ENCODE data around the gene ATP2B1.

ATP2B1 gene

GRCh38 chr12:89649139-89649538 is 59.5 kb downstream of the ATP2B1 start:
- Histone ChIP-seq H3F3A (ENCODE audit: low read depth) (no peaks in the 10 kb centered on the region), H3K9ac (ENCODE audit: low read depth, low read length, poor library complexity, severe bottlenecking) (no peak overlapping the region), H2AFZ (ENCODE audit: low read length) (no peak overlapping the region), H3K79me2 (ENCODE audit: insufficient read depth, low read length) (no peaks in the 10 kb centered on the region), H3K4me3 (ENCODE audit: low read length, poor library complexity, severe bottlenecking) (no peak overlapping the region), H3K36me3 (ENCODE audit: insufficient read depth, low read length) (peaks cover 10% of the 10 kb centered on the region; the same call in 1 of the 2 replicates), H3K9me2 (replicated peaks; ENCODE audit: low read depth, low read length) (no peaks in the 10 kb centered on the region), H3K4me2 (ENCODE audit: low read depth, low read length, poor library complexity, severe bottlenecking) (no peak overlapping the region), H3K27me3 (ENCODE audit: insufficient read depth, low read length, poor library complexity, severe bottlenecking) (no peaks in the 10 kb centered on the region), H3K4me1 (ENCODE audit: insufficient read depth, low read length, poor library complexity, severe bottlenecking) (no peaks in the 10 kb centered on the region), H3K9me3 (ENCODE audit: insufficient read depth, low read depth, low read length) (peaks cover 9% of the 10 kb centered on the region; the same call in 1 of the 2 replicates), H4K20me1 (ENCODE audit: insufficient read depth, low read length, poor library complexity, severe bottlenecking) (no peaks in the 10 kb centered on the region)
- no peak for TF ChIP-seq CTCF (conservative IDR thresholded peaks at IDR 0.05; ENCODE audit: low read length)
- no peak for TF ChIP-seq EZH2phosphoT487 (IDR thresholded peaks at IDR 0.05; ENCODE audit: borderline replicate concordance)

DNA sequence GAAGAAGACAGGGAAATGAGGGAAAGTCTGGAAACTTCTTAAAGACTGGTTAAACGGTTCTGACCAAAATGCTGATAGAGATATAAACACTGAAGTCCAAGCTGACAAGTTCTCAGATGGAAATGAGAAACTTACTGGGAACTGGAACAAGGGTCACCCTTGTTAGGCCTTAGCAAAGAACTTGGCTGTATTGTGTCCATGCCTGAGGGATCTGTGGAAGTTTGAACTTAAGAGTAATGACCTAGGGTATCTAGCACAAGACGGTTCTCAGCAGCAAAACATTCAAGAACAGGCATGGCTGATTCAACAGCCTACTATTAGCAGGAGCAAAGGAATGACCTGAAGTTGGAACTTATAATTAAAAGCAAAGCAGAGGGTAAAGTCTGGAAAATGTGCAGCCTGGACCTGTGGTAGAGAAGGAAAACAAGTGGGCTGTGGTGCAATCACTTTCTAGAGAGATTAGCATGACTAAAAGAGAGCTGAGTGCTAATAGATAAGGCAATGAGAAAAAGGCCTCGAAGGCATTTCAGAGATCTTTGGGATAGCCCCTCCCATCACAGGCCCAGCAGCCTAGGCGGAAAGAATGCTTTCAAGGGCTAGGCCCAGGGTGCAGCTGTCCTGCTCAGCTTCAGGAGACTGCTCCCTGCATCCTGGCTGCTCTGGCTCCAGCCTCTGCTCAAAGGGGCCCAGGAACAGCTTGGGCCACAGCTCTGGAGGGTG is 60.3 kb downstream of the ATP2B1 start:
- H3K4me2 ChIP-seq (ENCODE audit: low read depth, low read length, poor library complexity, severe bottlenecking): no peak overlapping the region
- no peaks in the 10 kb centered on the region for H3K9me2 ChIP-seq (replicated peaks; ENCODE audit: low read depth, low read length)
- H3K9me3 ChIP-seq (ENCODE audit: insufficient read depth, low read depth, low read length): peaks cover 9% of the 10 kb centered on the region; the same call in 1 of the 2 replicates
- H3K36me3 ChIP-seq (ENCODE audit: insufficient read depth, low read length): peaks cover 10% of the 10 kb centered on the region; the same call in 1 of the 2 replicates
- H2AFZ ChIP-seq (ENCODE audit: low read length): no peak overlapping the region
- TF ChIP-seq CTCF (conservative IDR thresholded peaks at IDR 0.05; ENCODE audit: low read length): no peak
- no peak for TF ChIP-seq EZH2phosphoT487 (IDR thresholded peaks at IDR 0.05; ENCODE audit: borderline replicate concordance)
- no peaks in the 10 kb centered on the region for H4K20me1 ChIP-seq (ENCODE audit: insufficient read depth, low read length, poor library complexity, severe bottlenecking)
- H3F3A ChIP-seq (ENCODE audit: low read depth): no peaks in the 10 kb centered on the region
- H3K27me3 ChIP-seq (ENCODE audit: insufficient read depth, low read length, poor library complexity, severe bottlenecking): no peaks in the 10 kb centered on the region
- no peak overlapping the region for H3K9ac ChIP-seq (ENCODE audit: low read depth, low read length, poor library complexity, severe bottlenecking)
- H3K4me1 ChIP-seq (ENCODE audit: insufficient read depth, low read length, poor library complexity, severe bottlenecking): no peaks in the 10 kb centered on the region
- no peak overlapping the region for H3K4me3 ChIP-seq (ENCODE audit: low read length, poor library complexity, severe bottlenecking)
- no peaks in the 10 kb centered on the region for H3K79me2 ChIP-seq (ENCODE audit: insufficient read depth, low read length)

DNA sequence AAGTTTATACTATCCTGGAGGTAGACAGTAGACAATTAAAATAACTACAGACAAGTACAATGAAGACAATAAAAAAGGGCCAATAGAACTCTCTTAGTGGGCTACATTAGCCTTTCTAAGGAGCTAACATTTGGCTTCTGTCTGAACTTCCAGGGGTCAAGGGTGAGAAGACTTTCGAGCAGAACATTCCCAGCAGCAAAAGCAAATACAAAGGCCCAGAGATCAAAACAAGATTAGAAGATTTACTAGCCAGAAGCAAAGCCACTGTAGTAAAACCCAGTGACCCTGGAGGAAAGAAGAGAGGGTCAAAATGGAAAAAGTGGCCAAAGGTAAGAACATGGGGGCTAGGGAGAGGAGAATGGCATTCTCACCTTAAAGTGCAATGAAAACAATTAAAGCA is 63.2 kb downstream of the ATP2B1 start:
- H3F3A ChIP-seq (ENCODE audit: low read depth): no peaks in the 10 kb centered on the region
- TF ChIP-seq CTCF (conservative IDR thresholded peaks at IDR 0.05; ENCODE audit: low read length): no peak
- no peak for TF ChIP-seq EZH2phosphoT487 (IDR thresholded peaks at IDR 0.05; ENCODE audit: borderline replicate concordance)
- no peak overlapping the region for H3K4me2 ChIP-seq (ENCODE audit: low read depth, low read length, poor library complexity, severe bottlenecking)
- H2AFZ ChIP-seq (ENCODE audit: low read length): no peak overlapping the region
- H4K20me1 ChIP-seq (ENCODE audit: insufficient read depth, low read length, poor library complexity, severe bottlenecking): no peaks in the 10 kb centered on the region
- no peak overlapping the region for H3K4me3 ChIP-seq (ENCODE audit: low read length, poor library complexity, severe bottlenecking)
- no peaks in the 10 kb centered on the region for H3K79me2 ChIP-seq (ENCODE audit: insufficient read depth, low read length)
- H3K4me1 ChIP-seq (ENCODE audit: insufficient read depth, low read length, poor library complexity, severe bottlenecking): no peaks in the 10 kb centered on the region
- peaks cover 20% of the 10 kb centered on the region; the same call in 1 of the 2 replicates for H3K36me3 ChIP-seq (ENCODE audit: insufficient read depth, low read length)
- H3K27me3 ChIP-seq (ENCODE audit: insufficient read depth, low read length, poor library complexity, severe bottlenecking): no peaks in the 10 kb centered on the region
- H3K9me3 ChIP-seq (ENCODE audit: insufficient read depth, low read depth, low read length): peaks cover 8% of the 10 kb centered on the region; the same call in 1 of the 2 replicates
- H3K9me2 ChIP-seq (replicated peaks; ENCODE audit: low read depth, low read length): no peaks in the 10 kb centered on the region
- H3K9ac ChIP-seq (ENCODE audit: low read depth, low read length, poor library complexity, severe bottlenecking): no peak overlapping the region
